HG03520 (cell line): Measurements from ENCODE around the gene SLC13A3.

Experiments used
- ATAC-seq: cut with Tn5 transposase; IDR thresholded peaks from one replicate; pipeline ENCODE4 v1.9.1; 2021; ENCODE audit warnings: mild to moderate bottlenecking, moderate library complexity; ENCODE audit not compliant: unreplicated experiment

The SLC13A3 gene, protein sequence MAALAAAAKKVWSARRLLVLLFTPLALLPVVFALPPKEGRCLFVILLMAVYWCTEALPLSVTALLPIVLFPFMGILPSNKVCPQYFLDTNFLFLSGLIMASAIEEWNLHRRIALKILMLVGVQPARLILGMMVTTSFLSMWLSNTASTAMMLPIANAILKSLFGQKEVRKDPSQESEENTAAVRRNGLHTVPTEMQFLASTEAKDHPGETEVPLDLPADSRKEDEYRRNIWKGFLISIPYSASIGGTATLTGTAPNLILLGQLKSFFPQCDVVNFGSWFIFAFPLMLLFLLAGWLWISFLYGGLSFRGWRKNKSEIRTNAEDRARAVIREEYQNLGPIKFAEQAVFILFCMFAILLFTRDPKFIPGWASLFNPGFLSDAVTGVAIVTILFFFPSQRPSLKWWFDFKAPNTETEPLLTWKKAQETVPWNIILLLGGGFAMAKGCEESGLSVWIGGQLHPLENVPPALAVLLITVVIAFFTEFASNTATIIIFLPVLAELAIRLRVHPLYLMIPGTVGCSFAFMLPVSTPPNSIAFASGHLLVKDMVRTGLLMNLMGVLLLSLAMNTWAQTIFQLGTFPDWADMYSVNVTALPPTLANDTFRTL

DNA sequence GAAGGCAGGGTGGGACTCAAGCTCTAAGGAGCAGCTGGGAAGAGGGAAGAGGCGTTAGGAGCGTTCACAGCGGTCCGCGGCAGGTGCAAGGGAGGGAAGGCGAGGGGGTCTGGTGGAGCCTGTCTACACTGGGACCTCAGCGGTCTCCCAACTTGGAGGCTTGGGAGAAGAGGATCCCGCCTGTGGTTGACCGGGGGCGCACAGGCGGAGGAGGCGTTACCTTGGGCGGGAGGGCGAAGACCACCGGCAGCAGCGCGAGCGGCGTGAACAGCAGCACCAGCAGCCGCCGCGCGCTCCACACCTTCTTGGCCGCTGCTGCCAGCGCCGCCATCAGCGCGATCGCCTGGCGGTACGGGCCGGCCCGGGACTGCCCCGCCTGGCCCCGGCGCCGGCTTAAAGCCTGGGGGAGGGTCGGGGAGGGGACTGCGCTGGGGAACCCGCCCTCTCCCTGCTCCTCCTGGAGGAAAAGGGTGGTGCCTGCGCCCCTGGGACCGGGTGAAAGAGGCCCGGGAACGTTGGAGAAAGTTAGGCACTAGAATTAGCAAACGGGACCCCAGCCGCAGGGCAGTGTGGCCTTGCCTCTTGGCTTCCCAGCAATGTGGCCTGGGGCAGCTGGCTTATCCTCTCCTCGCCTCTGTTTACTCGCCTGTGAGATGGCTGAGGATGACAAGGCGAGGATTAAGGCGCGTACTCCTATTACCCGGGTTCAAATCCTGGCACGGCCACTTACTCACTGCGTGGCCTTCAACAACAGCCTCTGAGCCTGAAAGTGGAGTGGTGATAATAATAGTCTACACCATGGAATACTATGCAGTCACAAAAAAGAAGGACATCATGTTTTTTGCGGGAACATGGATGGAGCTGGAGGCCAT lies at the start of gene SLC13A3:
SLC13A3 (minus strand) TSS at position 369 of the 872 bp plus-strand sequence; CDS start at position 331, 38 bp downstream.
- ATAC-seq = no peak

DNA sequence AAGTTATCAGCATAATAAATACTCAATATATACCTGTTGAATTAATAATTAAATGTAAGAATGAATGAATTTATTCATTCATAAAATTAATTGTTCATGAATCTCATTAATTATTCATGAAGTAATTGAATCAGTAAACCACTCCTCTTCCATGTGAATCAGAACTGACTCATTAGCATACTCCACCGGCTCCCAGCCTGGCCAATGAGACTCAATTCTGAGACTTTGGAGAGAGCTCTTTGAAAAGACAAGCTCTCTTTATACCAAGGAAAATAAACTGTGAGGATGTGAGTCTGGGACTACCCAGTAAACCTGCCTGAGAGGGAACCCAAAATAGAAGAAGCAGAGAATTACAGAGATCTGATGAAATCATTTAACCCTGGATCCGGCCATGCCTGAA lies 49.8 kb upstream of the SLC13A3 start:
- ATAC-seq = no peak

DNA sequence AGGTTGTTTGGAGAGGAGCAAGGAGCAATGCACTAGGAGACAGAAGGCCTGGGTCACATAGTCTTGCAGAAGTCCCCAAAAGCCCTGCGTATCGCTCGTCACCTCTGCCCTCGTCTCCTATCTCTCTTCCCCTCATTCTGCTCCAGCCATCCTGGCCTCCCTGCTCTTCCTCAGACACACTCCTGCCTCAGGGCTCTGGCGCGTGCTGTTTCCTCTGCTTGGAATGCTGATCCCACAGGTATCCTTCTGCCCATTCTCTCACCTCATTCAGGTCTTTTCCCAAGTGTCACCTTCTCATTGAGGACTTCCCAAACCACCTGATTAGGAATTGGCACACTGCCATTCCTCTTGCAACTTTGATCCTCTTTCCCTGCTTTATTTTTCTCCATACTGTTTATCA lies 49.2 kb upstream of the SLC13A3 start:
- ATAC-seq = no peak

DNA sequence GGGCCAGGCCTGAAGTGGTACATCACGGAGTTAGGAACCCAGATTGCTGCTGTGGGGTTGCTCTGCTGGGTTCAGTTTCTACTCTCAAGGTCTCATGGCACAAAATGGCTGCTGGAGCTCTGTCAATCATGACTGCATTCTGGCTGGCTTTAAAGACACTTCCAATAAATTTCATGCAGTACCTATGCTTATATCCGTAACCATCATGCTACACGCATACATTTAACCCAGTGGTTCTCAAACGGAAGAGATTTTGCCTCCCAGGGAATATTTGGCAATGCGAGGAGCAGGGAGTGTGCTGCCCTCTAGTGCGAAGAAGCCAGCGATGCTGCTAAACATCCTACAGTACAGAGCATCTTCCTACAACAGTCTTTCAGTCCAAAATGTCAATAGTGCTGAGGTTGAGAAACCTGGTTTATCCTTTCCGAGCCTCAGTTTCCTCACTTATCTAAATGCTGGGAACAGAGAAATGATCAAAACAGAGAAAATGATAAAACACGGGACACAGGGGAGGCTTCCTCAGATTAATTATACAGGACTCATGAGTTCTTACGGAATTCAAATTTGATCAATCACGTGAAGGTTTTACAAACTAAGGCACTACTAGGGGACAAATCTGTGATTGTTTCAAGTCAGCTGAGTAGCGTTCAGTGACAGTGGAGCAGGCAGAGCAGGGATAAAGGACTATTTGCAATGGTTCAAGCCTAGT lies 48.5 kb upstream of the SLC13A3 start:
- no peak for ATAC-seq

DNA sequence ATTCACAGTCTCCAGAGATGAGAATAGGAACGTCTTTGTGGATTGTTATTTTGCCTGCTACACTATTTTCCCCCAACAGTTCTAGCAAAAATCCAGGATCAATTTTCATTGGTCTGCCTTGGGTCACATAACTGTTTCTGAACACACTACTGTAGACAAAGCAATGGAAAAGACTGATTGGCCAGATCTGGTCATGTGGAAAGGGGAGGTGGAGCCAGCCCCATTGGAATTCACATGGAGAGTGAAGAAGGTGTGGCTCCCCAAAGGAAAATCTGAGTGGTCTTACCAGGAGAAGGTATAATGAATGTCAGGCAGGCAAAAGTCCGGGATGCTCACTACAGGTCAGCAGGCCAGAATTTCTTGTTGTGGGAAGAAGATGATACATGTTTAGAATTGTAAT lies 47.5 kb upstream of the SLC13A3 start:
- no peak for ATAC-seq

DNA sequence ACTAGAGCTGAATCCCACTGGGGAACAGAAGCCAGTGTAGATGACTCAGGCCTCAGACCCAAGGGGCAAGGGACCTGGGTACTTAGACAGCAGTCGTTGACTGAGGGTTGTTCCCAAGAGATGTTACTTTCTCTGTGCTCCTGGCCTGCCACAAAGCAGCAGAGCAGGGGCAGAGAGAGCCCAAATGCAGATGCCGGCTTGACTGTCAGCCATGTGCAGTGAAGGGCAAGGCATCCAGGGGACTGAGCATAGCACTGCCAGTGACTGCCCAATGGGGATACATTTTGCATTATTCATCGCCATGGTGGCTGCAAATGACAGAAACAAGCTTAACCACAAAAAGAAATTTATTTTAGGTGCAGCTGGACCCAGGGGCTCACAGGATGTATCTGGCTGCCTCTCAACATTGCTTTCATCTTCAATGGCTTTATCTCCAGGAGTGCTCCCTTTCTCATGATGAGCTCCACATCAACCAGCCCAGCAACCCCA lies 45.6 kb upstream of the SLC13A3 start:
- ATAC-seq = no peak

DNA sequence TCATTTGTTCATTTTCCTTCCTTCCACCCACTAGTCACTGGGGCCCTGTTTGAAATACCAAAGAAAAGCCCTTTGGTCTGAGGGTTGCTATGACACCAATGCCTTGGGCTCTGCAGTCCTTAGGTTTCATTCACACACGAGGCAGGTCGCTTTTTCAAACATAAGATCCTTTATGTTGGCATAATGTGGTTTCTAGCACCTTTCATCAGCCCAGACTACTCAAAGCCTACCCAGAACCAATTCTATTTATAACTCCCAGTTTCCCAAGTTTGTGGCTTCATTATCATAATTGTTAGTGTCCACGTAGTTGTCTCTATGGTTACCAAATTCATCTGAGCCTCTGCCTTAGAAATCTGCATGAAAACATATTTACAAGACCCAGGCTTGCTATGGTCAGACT lies 44.6 kb upstream of the SLC13A3 start:
- ATAC-seq = no peak

DNA sequence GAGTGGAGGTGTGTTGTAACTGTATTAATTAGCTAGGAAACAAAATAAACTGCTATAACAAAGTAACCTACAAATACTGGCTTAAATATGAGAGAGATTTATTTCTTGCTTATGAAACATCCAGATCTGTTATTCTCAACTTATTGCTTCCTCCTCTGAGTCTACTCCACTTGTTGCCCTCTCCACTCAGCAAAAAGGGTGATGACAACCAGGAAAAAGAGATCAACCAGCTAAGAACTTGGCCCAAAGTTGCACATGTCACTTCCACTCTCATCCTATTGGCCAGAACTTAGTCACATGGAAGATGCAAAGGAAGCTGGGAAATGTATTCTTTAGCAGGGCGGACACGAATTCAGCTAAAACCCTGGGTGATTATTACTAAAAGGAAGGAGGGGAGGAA lies 43.2 kb upstream of the SLC13A3 start:
- ATAC-seq = no peak

DNA sequence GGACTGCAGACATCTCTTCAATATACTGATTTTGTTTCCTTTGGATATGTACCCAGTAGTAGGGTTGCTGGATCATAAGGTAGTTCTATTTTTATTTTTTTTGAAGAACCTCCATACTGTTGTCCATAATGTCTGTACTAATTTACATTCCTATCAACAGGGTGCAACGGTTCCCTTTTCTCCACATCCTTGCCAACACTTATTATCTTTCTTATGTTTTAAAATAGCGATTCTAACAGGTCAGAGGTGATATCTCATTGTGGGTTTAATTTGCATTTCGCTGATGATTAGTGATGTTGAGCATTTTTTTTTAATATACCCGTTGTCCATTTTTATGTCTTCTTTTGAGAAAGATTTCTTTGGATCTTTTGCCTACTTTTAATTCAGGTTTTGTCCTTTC lies 39.9 kb upstream of the SLC13A3 start:
- no peak for ATAC-seq

DNA sequence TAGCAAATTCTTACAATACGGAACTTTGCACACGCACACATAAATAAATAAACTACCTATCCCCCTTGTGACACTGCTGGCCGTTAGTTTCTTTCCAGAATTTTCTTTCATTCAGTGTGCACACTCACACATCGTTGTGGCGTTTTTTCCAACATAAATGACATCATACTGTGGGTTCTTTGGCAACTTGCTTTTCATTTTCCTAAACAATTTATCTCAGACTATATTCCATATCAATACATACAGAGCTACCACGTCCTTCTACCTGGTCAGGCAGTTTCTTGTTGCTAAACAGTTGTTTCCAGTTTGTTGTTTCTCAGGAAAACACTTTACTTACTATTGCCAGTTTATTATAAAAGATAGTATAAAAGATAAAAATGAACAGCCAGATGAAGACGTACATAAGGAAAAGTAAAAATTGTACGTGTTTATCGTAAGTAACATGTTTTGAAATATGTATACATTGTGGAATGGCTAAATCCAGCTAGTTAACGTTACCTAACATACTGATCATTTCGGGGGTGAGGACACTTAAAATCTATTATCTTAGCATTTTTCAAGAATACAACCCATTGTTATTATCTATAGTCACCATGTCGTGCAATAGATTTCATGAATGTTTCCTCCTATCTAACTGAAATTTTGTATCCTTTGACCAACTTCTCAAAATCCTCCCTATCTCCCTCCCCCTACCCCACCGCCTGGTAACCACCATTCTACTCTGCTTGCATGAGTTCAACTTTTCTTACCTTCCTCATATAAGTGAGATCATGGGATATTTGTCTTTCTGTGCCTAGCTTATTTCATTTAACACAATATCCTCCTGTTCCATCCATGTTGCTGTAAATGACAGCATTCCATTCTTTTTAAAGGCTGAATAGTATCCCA lies 39.2 kb upstream of the SLC13A3 start:
- ATAC-seq = no peak

DNA sequence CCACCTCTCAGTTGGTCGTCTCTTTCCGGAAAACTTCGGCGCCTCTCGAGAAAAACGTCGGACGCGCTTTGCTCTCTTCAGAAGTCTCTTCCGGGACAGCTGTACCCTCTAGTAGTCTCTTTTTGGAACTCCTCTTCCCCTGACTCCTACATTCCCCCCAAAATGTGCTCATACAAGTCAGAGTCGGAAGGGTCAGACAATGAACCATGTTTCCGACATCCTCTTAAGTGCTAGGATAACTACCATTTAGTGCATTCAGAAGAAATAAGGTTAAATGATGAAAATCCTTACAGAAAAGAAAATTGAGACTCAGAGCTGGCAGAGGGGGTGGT lies 38.5 kb upstream of the SLC13A3 start:
- no peak for ATAC-seq

DNA sequence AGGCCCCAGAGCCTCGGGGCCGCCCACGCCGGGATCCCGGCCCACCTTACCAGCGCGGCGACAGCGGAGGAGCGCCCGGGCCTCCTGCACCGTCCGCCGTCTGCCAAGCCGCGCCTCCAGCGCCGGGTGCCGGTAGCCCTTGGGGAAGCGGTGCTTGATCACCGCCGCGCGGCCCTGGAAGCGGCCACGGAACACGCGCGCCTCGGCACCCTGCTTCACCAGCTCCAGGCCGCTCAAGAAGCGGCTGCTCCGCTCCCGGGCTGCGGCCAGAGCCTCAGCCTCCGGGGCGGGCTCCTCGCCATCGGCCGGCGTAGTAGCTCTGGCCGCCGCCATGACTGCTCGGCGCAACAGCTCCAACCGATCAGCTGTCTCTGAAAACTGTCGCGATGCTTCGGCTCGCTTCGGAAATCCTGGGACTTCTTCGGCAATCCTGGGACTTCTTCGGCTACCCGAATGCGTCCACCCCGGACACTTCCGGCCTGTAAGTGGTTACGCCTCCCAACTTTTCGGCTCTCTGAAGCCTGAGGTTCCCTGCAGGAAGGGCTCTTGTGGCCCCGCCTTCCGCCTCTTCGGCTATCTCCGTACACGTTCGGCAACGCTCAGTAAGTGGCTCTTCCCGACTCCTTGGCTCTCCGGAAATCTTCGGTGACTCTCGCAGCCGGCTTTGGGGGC lies 38.0 kb upstream of the SLC13A3 start, which contains the start of gene TP53RK:
TP53RK (minus strand) TSS at position 363 of the 672 bp plus-strand sequence; CDS start at position 333, 30 bp downstream.
- ATAC-seq = peak; percentile 87

DNA sequence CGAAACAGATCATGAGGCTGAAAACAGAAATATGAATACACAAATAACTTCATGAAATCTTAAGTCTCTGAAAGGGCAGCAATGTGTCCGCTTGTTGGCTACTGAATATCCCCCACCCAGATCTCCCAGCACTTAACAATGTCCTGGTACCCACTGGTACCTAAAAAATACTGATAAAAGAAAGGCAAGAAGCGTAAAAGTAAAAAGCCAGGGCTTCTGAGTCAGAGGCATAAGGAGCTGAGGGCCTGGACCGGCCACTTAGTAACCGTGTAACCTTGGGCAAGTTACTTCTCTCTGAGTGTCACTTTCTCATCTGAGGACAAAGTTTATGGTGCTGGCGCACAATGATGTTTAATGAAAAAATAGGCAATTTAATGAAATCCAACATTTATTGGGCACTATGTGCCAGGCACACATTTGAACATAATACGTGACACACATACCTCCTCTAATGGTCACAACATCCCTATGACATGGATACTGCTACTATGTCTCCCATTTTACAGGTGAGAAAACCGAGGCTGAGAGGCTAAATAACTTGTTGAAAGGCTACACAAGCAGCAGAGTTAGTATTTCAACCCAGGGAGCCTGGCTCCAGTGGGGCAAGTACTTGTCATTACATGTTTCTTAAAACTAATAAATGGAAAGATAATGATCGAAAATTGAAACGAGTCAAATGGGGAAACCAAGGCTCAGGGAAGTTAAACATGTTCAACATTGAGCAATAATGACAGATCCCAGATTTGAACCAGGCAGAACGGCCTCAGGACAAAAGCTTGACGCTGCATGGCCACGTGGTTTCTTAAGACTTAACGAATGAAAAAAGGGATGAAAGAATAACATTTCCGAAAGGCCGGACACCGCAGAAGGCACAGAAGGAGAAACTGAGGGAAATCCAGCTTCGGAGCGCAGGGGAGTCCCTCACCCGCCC lies 37.2 kb upstream of the SLC13A3 start:
- ATAC-seq = no peak

DNA sequence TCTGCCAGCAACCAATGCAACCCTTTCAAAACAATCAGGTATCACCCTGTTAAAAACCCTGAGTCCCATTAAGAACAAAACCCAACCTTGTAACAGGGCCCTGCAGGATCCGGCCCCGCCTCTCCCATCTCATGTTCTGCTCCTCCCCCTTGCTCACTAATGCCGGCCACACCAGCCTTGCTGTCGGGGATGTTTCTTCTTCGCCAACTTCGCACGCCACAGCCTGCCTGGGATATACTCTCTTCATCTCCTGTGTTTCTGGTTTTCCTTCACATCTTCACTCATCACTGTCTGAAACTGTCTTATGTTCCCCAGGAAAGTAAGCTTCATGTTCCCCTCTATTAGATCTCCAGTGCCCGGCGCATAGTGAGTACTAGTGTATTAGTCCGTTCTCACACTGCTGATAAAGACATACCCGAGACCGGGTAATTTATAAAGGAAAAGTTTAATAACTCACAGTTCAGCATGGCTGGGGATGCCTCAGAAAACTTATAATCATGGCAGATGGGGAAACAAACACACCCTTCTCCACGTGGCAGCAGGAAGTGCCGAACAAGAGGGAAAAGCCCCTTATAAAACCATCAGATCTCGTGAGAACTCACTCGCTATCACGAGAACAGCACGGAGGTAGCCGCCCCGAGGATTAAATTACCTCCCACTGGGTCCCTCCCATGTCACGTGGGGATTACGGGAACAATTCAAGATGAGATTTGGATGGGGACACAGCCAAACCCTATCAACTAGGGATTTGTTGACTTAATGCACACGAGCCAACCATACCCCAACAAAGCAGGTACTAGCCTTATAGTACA lies 32.9 kb upstream of the SLC13A3 start:
- no peak for ATAC-seq

DNA sequence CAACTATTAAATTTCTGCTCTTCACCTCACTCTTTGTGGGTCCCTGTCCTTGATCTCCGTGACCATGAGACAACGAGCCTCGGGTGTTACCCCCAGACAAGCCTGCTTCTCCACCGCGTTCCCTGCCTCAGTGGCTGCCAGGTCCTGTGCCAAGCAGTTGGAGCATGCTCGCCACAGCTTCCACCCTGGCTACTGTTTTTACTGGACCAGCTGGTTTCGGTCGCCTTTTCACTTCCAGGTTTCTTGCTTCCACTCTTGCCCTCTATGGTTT lies 32.3 kb upstream of the SLC13A3 start:
- no peak for ATAC-seq

DNA sequence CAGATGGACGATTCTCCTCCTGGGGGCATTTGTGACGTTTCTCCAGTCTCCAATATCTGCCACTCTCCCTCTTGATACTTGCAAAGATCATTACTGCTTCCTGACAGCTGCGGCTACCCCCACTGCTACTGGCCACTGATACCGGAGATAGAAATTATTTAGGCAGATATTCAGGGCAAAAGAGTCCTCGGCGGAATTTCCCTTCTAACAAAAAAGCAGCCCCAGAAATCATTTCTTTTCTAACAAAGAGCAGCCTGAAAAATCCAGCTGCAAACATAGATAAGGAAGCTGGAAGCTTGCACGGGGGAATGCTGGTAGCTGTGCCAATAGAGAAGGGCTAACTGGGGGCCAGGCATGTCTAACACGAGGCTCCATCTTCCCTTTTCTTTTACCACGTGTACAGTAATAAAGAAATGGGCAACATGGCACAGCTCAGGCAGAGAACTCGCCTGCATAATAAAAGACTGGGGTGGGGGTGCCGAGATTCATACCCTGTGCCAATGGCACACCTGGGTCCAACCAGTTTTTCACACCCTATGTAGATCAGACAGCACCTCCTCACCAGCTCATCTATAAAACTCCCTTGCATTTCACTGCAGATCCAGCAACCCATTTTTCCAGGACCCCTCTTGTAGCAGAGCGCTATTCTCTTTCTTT lies 31.9 kb upstream of the SLC13A3 start:
- no peak for ATAC-seq
